CD4-positive, alpha-beta T cell (primary cell): ENCODE results near the gene CLEC10A. TPM values are rescaled to one million over a fixed set of nuclear protein-coding genes. Genes with fewer than 3 reads are reported as not detected.

Experiments used
- ATAC-seq: fragments of 200-7000 bp; cut with Tn5 transposase; one replicate; pipeline ENCODE4 v1.10.0; 2022; ENCODE audit warnings: mild to moderate bottlenecking; ENCODE audit not compliant: poor library complexity
- CTCF ChIA-PET: fragments of 350-600 bp; sonication (Branson Sonifier 250); formaldehyde crosslinking; loops from one replicate; lab custom pipeline; 2021; ENCODE audit warnings: antibody characterized with exemption, inconsistent platforms; lab: Charles Lee
- POLR2A ChIA-PET: fragments of 350-600 bp; sonication (Branson Sonifier 250); formaldehyde crosslinking; loops from one replicate; lab custom pipeline; 2021; ENCODE audit warnings: antibody characterized with exemption, inconsistent platforms; lab: Charles Lee
- DNase-seq, 14 experiments: peaks; one replicate each; pipeline ENCODE4 v3.0.0-alpha.2; 2013 to 2020; ENCODE audit warnings: mixed read lengths in 2 of 14
- H3K27ac ChIP-seq, 2 donors: one replicate each; pipeline versions ENCODE4 v1.5.1 to v1.7.0; 2013; ENCODE audit warnings: low read length in 2 of 2, low read depth in 1 of 2, mild to moderate bottlenecking in 1 of 2
- H3K27me3 ChIP-seq, 2 experiments: 1 replicate in 1 of 2; 2 replicates in 1 of 2; pipeline versions ENCODE4 v1.6.1 to v1.7.0; 2013; ENCODE audit warnings: low read length in 2 of 2, control low read depth in 1 of 2, mild to moderate bottlenecking in 1 of 2, moderate library complexity in 1 of 2; ENCODE audit not compliant: insufficient read depth in 2 of 2, control insufficient read depth in 1 of 2
- H3K36me3 ChIP-seq: one replicate; pipeline ENCODE4 v1.6.1; 2013; ENCODE audit warnings: low read length, control low read depth; ENCODE audit not compliant: insufficient read depth
- H3K4me1 ChIP-seq: one replicate; pipeline ENCODE4 v1.6.1; 2013; ENCODE audit warnings: low read length, control low read depth; ENCODE audit not compliant: insufficient read depth
- H3K4me3 ChIP-seq: one replicate; pipeline ENCODE4 v1.5.1; 2013; ENCODE audit warnings: mild to moderate bottlenecking, low read length, moderate library complexity
- H3K9me3 ChIP-seq, 2 experiments: 1 replicate in 1 of 2; 2 replicates in 1 of 2; pipeline versions ENCODE4 v1.6.1 to v1.7.0; 2013; ENCODE audit warnings: low read length in 2 of 2, mild to moderate bottlenecking in 2 of 2, control low read depth in 1 of 2, moderate library complexity in 1 of 2; ENCODE audit not compliant: control insufficient read depth in 1 of 2, insufficient read depth in 1 of 2
- H3K27ac Mint-ChIP-seq: one replicate; pipeline ENCODE4 v1.8.0; 2020; ENCODE audit warnings: mixed read lengths
- H3K27me3 Mint-ChIP-seq: one replicate; pipeline ENCODE4 v1.8.0; 2021; ENCODE audit warnings: mixed read lengths
- H3K36me3 Mint-ChIP-seq: one replicate; pipeline ENCODE4 v1.8.0; 2021; ENCODE audit warnings: low read depth, mixed read lengths
- H3K4me1 Mint-ChIP-seq: one replicate; pipeline ENCODE4 v1.8.0; 2021; ENCODE audit warnings: low read depth, mixed read lengths
- H3K4me3 Mint-ChIP-seq: one replicate; pipeline ENCODE4 v1.8.0; 2020; ENCODE audit warnings: mild to moderate bottlenecking, mixed read lengths
- H3K9me3 Mint-ChIP-seq: one replicate; pipeline ENCODE4 v1.8.0; 2020; ENCODE audit warnings: mixed read lengths
- intact Hi-C, 2 experiments: fragments of 100-400 bp; cut with DNase I in 1 of 2; cut with micrococcal nuclease in 1 of 2; formaldehyde crosslinking; loops; one replicate each; pipeline versions ENCODE4 v1.15.1 to v1.9.0; 2023 to 2025; cut with DNase I, micrococcal nuclease
- total RNA-seq, 174 experiments: library from RNA in 2 of 174; stranded (reverse) in 2 of 174; gene quantifications; one replicate each; pipeline ENCODE4 v1.2.3 and lab custom pipeline; 2021 to 2026
- TF ChIP-seq, protein P1 (sequence below): fragments of 200-600 bp; IDR thresholded peaks from one replicate; pipeline ENCODE4 v1.8.0; 2022; ENCODE audit warnings: antibody characterized with exemption, mild to moderate bottlenecking

Gene CLEC10A
- total RNA-seq, 2 experiments from 2014 or later, result 0.59 to 0.96 TPM

DNA sequence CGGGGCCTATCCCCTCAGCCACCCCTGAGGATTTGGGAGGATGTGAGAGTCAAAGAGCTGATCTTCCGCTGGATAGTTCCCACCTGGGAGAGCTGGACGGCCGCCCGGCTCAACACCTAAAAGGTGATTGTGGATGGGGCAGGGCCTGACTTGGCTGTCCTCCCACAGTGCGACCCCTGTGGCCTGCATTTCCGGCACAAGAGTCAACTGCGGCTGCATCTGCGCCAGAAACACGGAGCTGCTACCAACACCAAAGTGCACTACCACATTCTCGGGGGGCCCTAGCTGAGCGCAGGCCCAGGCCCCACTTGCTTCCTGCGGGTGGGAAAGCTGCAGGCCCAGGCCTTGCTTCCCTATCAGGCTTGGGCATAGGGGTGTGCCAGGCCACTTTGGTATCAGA, 52.7 kb downstream of the CLEC10A start:
- Mint-ChIP-seq H3K9me3 (no peaks in the 10 kb centered on the region), H3K4me1 (peaks cover 50% of the 10 kb centered on the region), H3K4me3 (no peak overlapping the region), H3K36me3 (no peaks in the 10 kb centered on the region), H3K27me3 (peaks cover 11% of the 10 kb centered on the region), H3K27ac (no peak overlapping the region)
- CTCF ChIA-PET, result no interaction called here
- no peaks in the 10 kb centered on the region for H3K27me3 ChIP-seq
- H3K36me3 ChIP-seq, result no peaks in the 10 kb centered on the region
- POLR2A ChIA-PET, result interaction anchor here (1.2 to 8.1 kb wide), 2 partner anchors 8 to 18 kb away, joined by 4 to 62 read pairs; partner anchors contain the start of gene SLC16A13
- H3K4me3 ChIP-seq, result no peak overlapping the region
- no peaks in the 10 kb centered on the region for H3K9me3 ChIP-seq
- TF ChIP-seq, protein P1, sequence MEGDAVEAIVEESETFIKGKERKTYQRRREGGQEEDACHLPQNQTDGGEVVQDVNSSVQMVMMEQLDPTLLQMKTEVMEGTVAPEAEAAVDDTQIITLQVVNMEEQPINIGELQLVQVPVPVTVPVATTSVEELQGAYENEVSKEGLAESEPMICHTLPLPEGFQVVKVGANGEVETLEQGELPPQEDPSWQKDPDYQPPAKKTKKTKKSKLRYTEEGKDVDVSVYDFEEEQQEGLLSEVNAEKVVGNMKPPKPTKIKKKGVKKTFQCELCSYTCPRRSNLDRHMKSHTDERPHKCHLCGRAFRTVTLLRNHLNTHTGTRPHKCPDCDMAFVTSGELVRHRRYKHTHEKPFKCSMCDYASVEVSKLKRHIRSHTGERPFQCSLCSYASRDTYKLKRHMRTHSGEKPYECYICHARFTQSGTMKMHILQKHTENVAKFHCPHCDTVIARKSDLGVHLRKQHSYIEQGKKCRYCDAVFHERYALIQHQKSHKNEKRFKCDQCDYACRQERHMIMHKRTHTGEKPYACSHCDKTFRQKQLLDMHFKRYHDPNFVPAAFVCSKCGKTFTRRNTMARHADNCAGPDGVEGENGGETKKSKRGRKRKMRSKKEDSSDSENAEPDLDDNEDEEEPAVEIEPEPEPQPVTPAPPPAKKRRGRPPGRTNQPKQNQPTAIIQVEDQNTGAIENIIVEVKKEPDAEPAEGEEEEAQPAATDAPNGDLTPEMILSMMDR, result no peak
- ATAC-seq (no peak), DNase-seq (no peak)
- intact Hi-C loops, result no loop called here
- peaks cover 48% of the 10 kb centered on the region for H3K4me1 ChIP-seq
- no peak overlapping the region for H3K27ac ChIP-seq

DNA sequence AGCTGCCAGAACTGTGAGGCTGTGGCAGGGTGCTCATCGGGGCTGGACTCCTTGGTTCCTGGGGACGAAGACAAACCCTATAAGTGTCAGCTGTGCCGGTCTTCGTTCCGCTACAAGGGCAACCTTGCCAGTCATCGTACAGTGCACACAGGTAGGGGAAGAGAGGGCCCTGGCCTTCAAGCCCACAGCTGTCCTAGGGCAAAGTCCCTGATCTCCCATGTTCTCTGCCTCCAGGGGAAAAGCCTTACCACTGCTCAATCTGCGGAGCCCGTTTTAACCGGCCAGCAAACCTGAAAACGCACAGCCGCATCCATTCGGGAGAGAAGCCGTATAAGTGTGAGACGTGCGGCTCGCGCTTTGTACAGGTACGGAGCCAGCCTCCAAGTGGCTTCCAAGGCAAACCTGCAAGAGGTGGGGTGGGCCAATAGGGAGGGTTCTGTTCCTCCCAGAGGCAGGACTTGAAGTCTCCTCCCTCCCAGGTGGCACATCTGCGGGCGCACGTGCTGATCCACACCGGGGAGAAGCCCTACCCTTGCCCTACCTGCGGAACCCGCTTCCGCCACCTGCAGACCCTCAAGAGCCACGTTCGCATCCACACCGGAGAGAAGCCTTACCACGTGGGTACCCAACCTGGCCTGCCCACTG, 53.5 kb downstream of the CLEC10A start:
- DNase-seq, result no peak
- H3K27ac Mint-ChIP-seq, result no peak overlapping the region
- no peak for ATAC-seq
- peaks cover 55% of the 10 kb centered on the region for H3K4me1 Mint-ChIP-seq
- no peaks in the 10 kb centered on the region for H3K9me3 Mint-ChIP-seq
- Histone ChIP-seq H3K4me1 (peaks cover 48% of the 10 kb centered on the region), H3K27me3 (no peaks in the 10 kb centered on the region), H3K27ac (no peak overlapping the region), H3K36me3 (no peaks in the 10 kb centered on the region), H3K9me3 (no peaks in the 10 kb centered on the region), H3K4me3 (no peak overlapping the region)
- POLR2A ChIA-PET, result interaction anchor here (8.1 kb wide), 1 partner anchor 9 kb away, joined by 62 read pairs; the partner anchor contains the start of gene SLC16A13
- peaks cover 11% of the 10 kb centered on the region for H3K27me3 Mint-ChIP-seq
- TF ChIP-seq, protein P1, result no peak
- no peaks in the 10 kb centered on the region for H3K36me3 Mint-ChIP-seq
- intact Hi-C loops, result no loop called here
- CTCF ChIA-PET, result no interaction called here
- H3K4me3 Mint-ChIP-seq, result no peak overlapping the region

DNA sequence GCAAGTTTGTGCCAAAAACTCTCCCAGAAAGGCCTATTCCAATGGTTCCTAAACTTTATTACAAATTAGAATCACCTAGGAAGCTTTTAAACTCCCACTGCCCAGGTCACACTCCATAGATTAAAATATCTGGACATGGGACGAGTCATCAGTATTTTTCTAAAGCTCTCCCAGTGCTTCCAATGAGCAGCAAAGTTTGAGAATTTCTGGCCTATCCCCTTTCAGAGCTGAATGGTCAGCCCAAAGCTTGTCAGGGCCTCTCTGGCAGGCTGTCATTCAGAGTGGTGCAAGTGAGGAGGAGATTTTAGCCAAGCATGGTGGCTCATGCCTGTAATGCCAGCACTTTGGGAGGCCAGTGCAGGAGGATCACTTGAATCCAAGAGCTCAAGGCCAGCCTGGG, 54.8 kb downstream of the CLEC10A start:
- no peak overlapping the region for H3K4me3 ChIP-seq
- no peaks in the 10 kb centered on the region for H3K9me3 ChIP-seq
- no peaks in the 10 kb centered on the region for H3K36me3 ChIP-seq
- Mint-ChIP-seq H3K27ac (no peak overlapping the region), H3K36me3 (no peaks in the 10 kb centered on the region), H3K27me3 (peaks cover 11% of the 10 kb centered on the region), H3K4me1 (peaks cover 59% of the 10 kb centered on the region), H3K9me3 (no peaks in the 10 kb centered on the region), H3K4me3 (no peak overlapping the region)
- no peak for DNase-seq
- H3K27ac ChIP-seq, result no peak overlapping the region
- CTCF ChIA-PET, result interaction anchor here (0.6 to 1.8 kb wide), 2 partner anchors 14 to 114 kb away, joined by 4 to 7 read pairs; no protein-coding TSS in a partner anchor
- no peak for ATAC-seq
- peaks cover 49% of the 10 kb centered on the region for H3K4me1 ChIP-seq
- no peaks in the 10 kb centered on the region for H3K27me3 ChIP-seq
- TF ChIP-seq, protein P1, result no peak
- POLR2A ChIA-PET, result interaction anchor here (8.1 kb wide), 1 partner anchor 10 kb away, joined by 62 read pairs; the partner anchor contains the start of gene SLC16A13
- intact Hi-C loops, result no loop called here

Other genes with a start within 250 kb of the CLEC10A start
- gene TEKT1, start 248.5 kb downstream of the CLEC10A start, total RNA-seq, result not detected
- not detected for gene ALOX12, start 84.2 kb downstream of the CLEC10A start, total RNA-seq
- 10 to 100 TPM; 96.8 to 98.9 TPM for gene RNASEK, start 67.6 kb downstream of the CLEC10A start, total RNA-seq
- not detected for gene BCL6B, start 57.2 kb downstream of the CLEC10A start, total RNA-seq
- 1 to 10 TPM; 2.3 to 2.4 TPM for gene SLC16A13, start 44.2 kb downstream of the CLEC10A start, total RNA-seq
- gene SLC16A11, start 36.2 kb downstream of the CLEC10A start, total RNA-seq, result 1 to 10 TPM; 1.1 to 1.4 TPM
- gene ASGR2, start 34.6 kb upstream of the CLEC10A start, total RNA-seq, result under 1 TPM; 0.20 to 0.36 TPM
- gene ASGR1, start 99.1 kb upstream of the CLEC10A start, total RNA-seq, result under 1 TPM; 0.64 to 0.85 TPM
- gene DLG4, start 139.6 kb upstream of the CLEC10A start, total RNA-seq, result 10 to 100 TPM; 10.2 to 11.0 TPM
- 100 to 1,000 TPM; 237 to 257 TPM for gene ACADVL, start 139.7 kb upstream of the CLEC10A start, total RNA-seq
- gene DVL2, start 154.3 kb upstream of the CLEC10A start, total RNA-seq, result 10 to 100 TPM; 40.9 to 41.3 TPM
- gene PHF23, start 159.2 kb upstream of the CLEC10A start, total RNA-seq, result 1 to 10 TPM; 4.5 to 5.1 TPM
- gene GABARAP, start 162.2 kb upstream of the CLEC10A start, total RNA-seq, result 100 to 1,000 TPM; 182 to 195 TPM
- gene CTDNEP1, start 171.5 kb upstream of the CLEC10A start, total RNA-seq, result 10 to 100 TPM; 79.3 to 80.7 TPM
- gene ELP5, start 172.0 kb upstream of the CLEC10A start, total RNA-seq, result 10 to 100 TPM; 20.1 to 21.3 TPM
- 1 to 10 TPM; 1.1 to 1.2 TPM for gene CLDN7, start 182.2 kb upstream of the CLEC10A start, total RNA-seq
- not detected for gene SLC2A4, start 201.5 kb upstream of the CLEC10A start, total RNA-seq
- under 1 TPM in 1 of 2 experiments, not detected in 1; 0.56 TPM for gene YBX2, start 214.4 kb upstream of the CLEC10A start, total RNA-seq
- gene EIF5A, start 227.4 kb upstream of the CLEC10A start, total RNA-seq, result 100 to 1,000 TPM; 471 to 480 TPM
- gene GPS2, start 235.1 kb upstream of the CLEC10A start, total RNA-seq, result 100 to 1,000 TPM; 122 to 140 TPM
- gene NEURL4, start 249.1 kb upstream of the CLEC10A start, total RNA-seq, result 10 to 100 TPM; 29.0 to 30.8 TPM